Measurements from ENCODE around the gene PLET1.

DNA sequence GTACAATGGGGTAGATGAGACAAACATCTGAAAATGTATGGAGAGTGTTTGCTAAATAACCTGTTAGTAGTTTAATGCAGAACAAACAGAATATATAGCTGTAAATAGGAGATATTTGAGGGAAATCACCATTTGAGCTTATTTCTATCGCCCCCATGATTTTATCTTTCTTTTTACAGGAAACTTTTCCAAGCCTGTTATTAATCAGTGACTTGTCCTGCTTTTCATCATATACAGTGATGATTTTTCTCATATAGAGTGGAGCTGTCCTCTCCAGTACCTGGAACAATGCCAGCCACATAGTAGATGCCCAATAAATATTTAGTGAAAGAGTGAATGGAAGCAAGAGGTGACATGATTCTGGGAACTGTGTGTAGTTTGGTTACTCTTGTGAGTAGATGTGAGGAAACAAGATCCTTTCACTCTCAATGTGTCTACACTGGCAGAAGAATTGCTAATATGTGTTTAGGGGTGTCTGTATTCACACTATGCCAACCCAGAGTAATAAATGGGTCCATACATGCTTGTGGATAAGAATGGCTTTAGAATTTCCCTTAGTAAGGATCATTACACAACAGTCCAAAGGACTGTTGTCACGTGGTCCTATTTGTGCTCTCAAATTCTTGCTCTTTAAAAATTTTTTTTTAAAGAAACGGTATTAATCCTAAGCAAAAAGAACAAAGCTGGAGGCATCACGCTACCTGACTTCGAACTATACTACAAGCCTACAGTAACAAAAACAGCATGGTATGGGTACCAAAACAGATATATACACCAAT lies 36.7 kb downstream of the PLET1 start:
- TF ChIP-seq, protein P1, sequence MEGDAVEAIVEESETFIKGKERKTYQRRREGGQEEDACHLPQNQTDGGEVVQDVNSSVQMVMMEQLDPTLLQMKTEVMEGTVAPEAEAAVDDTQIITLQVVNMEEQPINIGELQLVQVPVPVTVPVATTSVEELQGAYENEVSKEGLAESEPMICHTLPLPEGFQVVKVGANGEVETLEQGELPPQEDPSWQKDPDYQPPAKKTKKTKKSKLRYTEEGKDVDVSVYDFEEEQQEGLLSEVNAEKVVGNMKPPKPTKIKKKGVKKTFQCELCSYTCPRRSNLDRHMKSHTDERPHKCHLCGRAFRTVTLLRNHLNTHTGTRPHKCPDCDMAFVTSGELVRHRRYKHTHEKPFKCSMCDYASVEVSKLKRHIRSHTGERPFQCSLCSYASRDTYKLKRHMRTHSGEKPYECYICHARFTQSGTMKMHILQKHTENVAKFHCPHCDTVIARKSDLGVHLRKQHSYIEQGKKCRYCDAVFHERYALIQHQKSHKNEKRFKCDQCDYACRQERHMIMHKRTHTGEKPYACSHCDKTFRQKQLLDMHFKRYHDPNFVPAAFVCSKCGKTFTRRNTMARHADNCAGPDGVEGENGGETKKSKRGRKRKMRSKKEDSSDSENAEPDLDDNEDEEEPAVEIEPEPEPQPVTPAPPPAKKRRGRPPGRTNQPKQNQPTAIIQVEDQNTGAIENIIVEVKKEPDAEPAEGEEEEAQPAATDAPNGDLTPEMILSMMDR (conservative IDR thresholded peaks at IDR 0.05 in 1 of 2, IDR thresholded peaks at IDR 0.05 in 1 of 2; ENCODE audit: low read depth in 1 of 2, low read length in 2 of 2) = no peak
- TF ChIP-seq EZH2 (IDR thresholded peaks at IDR 0.05; ENCODE audit: low read length, missing control alignments) = no peak

Data from fibroblast of lung (primary cell).